NCI-H187 (cell line): Measurements from ENCODE around the gene PRB4.
"Not testable (repeated sequence)": the region's sequence is repeated elsewhere in the genome, so short reads cannot be mapped to it uniquely, and the experiment has no call there.

ENCODE experiments used
- DNase-seq, 2 experiments: peaks; one replicate each; lab custom pipeline; 2025; lab: John Stamatoyannopoulos, UW

Gene PRB4

DNA sequence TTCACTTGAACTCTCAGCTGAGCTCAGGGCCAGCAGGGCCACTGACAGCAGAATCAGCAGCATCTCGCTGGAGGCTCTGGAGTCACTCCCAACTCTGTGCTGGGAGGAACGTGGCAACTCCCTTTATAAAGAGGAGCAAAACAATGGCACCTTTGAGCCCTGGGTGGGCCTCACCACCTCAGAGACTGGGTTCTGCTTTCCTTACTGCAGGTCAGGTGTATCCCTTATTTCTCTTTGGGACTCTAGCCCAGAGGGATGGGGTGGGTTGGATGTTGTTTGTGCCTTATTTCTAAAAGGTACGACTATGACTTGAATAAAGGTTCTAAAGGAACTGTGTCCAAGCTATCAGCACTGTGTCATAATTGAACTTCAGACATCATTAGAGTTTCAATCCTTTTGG lies at the start of gene PRB4:
TSS of gene PRB4 (minus strand) at position 101 of the 400 bp plus-strand sequence. CDS start at position 63, 38 bp downstream.
- DNase-seq: no peak

DNA sequence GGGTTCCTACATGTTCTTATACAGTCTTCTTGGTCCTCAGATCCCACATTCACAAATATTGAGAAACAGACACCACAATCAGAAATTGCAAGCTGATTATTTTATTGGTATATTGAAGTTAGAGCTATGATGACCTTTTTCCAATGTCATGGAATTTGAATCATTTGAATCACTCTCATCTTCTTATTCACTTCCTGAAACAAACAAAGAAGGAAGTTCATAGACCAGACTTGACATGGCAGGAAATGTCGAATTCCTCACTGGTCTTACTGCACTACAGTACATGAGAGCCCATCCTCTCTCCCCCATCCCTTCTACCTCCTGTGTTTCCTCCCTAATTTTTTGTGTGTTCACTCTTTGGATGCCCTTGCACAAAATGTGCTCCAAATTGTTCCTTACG lies 41.5 kb upstream of the PRB4 start:
- not testable (repeated sequence) for DNase-seq

DNA sequence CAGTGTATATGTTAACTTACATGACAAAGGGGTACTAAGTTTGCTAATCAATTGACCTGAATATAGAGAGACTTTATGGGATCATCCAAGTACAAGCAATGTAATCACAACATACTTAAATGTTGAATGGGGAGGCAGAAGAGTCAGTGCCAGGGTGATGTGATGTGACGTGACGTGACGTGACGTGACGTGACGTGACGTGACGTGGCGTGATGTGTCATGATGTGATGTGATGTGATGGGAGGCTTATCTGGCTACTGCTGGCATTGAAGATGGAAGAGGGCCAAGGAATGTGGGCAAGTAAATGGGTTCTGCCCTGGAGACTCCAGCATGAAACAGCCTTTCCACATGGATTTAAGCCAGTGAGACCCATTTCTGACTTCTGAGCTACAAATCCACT lies 38.2 kb upstream of the PRB4 start:
- DNase-seq: no peak

DNA sequence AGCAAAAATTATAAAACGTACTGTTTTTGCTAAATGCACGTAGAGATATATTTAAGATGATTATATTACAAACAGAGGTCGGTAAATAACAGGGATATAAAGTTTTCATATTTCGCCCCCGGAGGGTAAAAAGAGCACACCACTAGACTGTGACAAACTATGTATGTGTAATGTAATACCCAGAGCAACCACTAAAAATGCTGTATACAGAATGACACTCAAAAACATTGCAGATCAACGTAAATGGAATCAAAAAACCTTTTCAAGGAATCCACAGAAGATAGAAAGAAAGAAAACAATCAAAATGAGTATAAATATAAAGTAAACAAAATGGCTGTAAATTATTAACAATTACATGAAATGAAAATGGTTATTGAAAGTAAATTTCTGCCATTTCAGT lies 37.6 kb upstream of the PRB4 start:
- no peak for DNase-seq

DNA sequence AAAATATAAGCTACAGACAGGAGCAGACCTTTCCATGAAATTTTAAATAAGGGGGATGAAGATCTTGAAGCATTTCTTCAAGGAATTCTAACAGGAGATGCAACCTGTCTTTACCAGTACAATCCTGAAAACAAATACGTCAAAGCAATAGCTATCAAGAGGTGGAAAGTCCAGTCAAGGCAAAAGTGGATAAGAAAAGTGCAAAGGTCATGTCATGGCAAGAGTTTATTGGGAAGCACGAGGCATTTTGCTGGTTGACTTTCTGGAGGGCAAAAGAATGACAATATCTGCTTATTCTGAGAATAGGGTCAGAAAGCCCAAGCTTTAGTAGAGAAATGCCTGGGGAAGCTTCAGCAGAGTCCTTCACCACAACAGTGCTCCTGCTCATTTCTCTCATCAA lies 34.3 kb upstream of the PRB4 start:
- no peak for DNase-seq

DNA sequence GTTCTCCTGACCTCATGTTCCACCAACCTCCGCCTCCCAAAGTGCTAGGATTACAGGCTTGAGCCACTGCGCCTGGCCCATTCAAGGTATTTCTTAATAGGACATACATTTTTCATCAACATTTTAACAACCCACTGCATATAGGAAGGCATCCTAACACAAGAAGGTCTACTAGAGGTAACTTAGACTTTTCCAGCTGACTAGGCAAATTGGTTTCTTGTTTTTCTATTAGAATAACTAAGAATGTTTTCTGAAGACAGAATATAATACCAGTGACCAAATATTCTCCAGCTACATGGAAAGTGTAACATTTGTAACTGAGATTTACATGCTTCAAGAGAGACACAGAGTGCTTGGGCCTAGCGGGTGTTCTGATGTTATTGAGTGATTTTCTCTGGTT lies 14.2 kb upstream of the PRB4 start:
- no peak for DNase-seq

DNA sequence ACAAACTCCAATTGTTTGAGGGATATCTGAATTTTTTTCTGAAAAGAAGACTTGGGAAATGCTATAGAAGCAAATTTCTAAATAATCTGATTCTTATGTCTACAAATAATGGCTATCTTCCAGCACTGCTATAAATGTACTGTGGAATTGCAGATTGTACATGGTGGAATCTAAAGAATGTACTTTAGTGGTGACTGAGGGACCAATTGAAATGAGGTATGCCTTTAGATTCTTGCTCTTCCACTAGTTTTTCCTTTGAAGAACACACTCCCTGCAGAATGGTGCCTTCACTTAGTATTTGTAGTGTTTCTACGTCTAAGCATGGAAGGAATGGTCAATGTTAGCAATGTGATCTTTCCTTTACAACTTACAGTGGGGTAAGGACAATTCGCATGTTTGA lies 11.7 kb upstream of the PRB4 start:
- DNase-seq: no peak

DNA sequence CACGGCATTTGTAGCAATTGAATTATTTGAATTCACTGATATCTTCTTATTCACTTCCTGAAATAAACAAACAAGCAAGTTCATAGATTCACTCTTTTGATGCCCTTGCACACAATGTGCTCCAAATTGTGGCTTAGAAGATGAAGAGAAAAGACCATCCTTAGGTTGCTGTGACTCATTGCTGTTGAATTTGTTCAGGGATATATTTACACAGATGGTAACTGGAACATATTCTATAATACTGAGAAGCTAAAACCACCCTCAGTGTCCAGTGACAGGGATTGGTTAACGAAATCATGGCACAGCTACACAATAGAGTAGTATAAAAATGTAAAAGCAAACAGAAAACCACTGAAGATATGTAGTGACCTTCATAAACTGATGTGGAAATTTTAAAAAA lies 3.1 kb downstream of the PRB4 start:
- no peak for DNase-seq

DNA sequence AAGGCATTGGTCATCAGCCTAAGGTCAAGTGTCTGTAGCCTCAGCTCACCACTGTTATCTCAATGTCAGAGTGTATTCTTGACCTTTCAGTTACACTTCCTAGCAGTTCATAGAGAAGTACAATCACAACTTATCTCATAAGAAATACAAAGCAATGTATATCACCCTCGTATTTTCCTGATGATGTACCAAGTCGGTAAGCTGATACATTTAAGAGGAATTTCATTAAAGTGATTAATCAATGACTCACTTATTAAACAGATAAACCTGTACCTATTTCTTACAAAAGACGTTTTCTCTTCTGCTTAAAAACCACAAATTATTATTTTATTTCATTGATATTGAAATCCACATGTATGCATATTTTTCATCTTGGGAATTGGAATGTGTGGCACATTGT lies 36.8 kb downstream of the PRB4 start:
- no peak for DNase-seq

DNA sequence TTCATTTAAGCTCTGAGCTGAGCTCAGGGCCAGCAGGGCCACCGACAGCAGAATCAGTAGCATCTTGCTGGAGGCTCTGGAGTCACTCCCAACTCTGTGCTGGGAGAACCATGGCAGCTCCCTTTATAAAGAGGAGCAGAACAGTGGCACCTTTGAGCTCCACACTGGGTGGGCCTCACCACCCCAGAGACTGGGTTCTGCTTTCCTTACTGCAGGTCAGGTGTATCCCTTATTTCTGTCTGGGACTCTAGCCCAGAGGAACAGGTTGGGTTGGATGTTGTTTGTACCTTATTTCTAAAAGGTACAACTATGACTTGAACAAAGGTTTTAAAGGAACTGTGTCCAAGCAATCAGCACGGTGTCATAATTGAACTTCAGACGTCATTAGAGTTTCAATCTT lies 40.6 kb downstream of the PRB4 start, which contains the start of gene PRB3:
TSS of gene PRB3 (minus strand) at position 101 of the 400 bp plus-strand sequence. CDS start at position 63, 38 bp downstream.
- no peak for DNase-seq

DNA sequence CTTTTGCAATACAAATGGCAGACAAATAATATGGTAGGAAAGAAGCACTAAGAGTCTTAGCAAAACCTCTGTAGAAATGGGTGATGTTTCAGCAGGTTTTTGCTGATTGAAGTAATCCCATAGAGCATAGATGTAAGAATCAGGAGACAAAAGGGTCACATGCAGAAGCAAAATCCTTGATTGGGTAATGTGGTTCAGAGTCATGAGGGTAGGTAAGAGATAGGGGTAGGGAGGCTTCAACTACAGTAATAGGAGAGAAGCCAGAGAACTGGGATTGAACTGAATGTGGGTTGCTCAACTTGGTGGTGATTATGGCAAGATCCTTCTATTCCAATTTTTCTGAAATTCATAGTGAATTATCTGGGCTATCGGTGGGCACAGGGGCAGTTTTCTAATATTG lies 45.7 kb downstream of the PRB4 start:
- DNase-seq: no peak
